NCI-H128 (cell line): Measurements from ENCODE around the gene SLC25A39.
"Not testable (repeated sequence)": the region's sequence is repeated elsewhere in the genome, so short reads cannot be mapped to it uniquely, and the experiment has no call there.

Experiments
- DNase-seq: peaks from one replicate; lab custom pipeline; 2025; ENCODE audit not compliant: unreplicated experiment; lab: John Stamatoyannopoulos, UW

Gene SLC25A39, protein sequence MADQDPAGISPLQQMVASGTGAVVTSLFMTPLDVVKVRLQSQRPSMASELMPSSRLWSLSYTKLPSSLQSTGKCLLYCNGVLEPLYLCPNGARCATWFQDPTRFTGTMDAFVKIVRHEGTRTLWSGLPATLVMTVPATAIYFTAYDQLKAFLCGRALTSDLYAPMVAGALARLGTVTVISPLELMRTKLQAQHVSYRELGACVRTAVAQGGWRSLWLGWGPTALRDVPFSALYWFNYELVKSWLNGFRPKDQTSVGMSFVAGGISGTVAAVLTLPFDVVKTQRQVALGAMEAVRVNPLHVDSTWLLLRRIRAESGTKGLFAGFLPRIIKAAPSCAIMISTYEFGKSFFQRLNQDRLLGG

DNA sequence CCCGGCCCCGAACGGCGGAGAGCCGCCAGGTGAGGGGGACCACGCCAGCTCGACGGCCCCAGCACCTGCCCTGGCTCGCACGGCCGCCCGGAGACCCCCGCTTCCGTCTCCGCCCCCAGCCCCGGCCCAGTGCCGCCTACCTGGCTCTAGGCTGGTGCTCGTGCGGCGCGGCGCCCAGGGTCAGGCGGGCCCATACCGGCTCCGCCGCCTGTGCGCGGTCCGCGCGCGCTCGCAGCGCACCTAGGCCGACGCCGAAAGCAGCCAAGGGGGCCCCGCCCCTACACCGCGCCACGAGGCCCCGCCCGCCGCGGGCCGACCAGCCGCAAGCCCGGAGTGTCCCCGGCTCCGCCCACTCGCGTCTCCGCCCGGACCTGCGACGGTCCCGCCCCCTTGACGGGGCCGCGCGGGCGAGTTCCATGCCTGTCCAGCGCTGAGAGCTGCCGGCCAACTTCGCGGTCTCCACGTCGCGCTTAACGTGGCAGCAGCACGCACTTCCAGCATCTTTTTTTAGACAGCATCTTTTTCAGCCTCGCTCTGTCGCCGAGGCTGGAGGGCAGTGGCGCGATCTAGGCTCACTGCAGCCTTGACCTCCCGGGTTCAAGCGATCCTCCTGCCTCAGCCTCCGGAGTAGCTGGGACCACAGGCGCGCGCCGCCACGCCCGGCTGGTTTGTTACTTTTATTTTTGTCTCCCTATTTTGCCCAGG lies at the start of gene SLC25A39:
Gene SLC25A39 (minus strand): TSS at position 253 of the 705 bp plus-strand sequence. CDS start 1,261 bp downstream, outside the sequence.
- DNase-seq: peak; percentile 72

DNA sequence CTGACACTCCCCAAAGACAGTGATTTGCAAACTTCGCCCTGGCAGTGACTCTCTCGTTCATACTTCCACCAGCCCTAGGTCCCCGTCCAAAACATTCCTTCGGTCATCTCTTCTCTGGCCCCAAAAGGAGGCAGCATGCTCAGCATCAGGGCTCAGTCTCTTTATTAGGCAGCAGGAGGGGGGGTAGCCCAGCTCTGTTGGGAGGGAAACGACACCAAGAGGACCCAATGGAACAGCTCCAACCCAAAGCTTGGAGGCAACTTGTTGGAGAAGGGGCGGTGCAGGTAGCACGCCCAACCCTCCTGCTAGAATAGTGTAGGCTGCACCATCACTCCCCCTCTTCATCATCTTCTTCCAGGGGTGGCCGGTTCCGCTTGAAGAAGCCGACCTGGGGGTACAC lies 47.4 kb upstream of the SLC25A39 start:
- DNase-seq: no peak

DNA sequence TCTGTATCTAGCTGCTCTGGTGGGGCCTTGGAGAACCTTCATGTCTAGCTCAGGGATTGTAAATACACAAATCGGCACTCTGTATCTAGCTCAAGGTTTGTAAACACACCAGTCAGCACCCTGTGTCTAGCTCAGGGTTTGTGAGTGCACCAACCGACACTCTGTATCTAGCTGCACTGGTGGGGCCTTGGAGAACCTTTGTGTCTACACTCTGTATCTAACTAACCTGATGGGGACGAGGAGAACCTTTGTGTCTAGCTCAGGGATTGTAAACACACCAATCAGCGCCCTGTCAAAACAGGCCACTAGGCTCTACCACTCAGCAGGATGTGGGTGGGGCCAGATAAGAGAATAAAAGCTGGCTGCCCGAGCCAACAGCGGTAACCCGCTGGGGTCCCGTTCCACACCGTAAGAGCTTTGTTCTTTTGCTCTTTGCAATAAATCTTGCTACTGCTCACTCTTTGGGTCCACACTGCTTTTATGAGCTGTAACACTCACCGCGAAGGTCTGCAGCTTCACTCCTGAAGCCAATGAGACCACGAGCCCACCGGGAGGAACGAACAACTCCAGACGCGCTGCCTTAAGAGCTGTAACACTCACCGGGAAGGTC lies 44.9 kb upstream of the SLC25A39 start:
- not testable (repeated sequence) for DNase-seq

DNA sequence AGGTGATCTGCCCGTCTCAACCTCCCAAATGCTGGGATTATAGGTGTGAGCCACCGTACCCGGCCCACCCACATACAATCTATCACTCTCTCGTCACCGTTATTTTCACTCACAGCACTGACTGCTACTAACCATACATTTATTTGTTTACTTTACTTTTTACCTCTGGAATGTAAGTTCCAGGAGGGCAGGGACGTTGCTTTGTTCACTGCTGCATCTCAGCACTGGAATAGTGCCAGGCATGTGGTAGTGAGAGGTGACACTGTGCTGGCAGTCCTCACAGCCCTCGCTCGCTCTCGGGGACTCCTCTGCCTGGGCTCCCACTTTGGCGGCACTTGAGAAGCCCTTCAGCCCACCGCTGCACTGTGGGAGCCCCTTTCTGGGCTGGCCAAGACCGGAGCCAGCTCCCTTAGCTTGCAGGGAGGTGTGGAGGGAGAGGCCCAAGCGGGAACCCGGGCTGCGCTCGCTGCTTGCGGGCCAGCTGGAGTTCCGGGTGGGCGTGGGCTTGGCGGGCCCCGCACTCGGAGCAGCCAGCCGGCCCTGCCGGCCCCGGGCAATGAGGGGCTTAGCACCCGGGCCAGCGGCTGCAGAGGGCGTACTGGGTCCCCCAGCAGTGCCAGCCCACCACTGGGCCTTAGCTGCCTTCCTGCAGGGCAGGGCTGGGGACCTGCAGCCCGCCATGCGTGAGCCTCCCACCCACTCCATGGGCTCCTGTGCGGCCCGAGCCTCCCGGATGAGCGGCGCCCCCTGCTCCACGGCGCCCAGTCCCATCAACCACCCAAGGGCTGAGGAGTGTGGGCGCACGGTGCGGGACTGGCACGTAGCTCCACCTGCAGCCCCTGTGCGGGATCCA lies 44.0 kb upstream of the SLC25A39 start:
- not testable (repeated sequence) for DNase-seq

DNA sequence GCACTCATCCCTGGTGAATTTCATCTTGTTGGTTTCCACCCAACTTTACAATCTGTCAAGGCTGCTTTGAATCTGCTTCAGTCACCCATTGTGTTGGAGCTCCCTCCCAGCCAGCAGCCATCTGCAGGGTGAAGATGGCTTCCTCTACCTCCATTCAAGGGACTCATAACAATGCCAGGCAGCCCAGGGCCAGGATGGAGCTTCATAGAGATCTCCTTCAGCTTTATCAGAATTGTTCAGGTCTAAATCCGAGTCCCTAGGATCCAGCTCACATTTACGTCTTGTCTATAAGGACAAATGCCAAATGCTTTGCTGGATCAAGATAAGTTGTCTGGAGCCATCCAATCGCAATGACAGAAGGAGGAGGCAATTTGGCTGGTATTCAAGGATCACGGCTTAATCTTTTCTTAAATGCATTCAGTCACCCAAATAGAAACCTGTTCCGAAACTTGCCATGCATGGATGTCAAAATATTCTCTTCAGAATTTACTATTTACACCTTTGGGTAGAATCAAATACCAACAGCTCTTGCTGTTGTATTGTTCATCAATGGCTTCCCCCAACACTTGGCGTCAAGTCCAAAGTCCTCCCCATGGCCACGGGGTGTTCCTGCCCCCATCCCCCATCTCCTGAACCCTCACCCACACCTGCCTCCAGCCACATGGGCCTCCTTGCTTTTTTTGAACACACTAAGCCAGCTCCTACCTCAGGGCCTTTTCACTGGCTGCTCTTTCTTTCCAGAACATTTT lies 42.8 kb upstream of the SLC25A39 start:
- DNase-seq: no peak

DNA sequence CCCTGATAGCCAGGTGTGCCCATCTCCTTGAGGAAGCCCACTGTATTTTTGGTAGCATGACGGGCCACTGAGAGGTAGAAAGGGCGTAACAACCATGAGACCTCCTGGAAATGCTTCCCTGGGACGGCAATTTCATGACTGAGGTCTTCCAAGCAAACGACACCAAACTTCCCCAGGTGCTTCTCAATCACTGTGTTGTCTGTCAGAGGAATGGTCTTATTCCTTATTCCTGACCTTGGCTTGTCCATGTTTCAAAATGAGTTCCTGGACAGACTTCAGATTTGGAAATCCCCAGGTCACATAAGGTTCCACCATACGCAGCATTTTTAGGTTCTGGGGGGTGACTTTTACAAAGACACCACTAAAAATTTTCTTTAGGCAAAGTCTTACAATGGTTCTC lies 40.4 kb upstream of the SLC25A39 start:
- not testable (repeated sequence) for DNase-seq

DNA sequence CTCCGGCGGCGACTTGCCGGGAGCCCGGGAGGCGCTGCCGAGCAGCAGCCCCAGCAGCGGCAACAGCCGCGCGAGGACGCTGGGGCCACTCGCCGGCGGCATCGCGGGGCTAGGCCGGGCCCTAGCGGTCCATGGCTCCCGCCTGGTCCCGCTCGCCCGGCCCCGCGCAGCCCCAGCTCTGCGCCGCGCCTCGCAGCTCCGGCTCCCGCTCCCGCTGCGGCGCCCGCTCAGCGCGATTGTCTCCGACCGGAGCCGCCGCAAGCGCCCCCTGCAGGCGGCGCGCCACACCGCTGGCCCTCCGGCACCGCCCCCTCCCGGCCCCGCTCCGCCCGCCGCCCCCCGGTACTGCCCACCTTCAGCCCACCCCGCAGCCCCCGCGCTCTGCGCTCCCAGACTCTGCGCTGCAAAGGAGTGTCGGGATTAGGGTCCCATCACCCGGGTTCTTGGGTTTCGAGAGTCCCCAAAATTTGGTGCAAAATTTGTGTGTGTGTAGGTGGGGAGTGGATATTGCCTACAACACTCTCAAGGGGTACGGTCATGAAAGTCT lies 39.1 kb upstream of the SLC25A39 start, which contains the start of gene FAM171A2:
Gene FAM171A2 (minus strand): TSS at position 241 of the 547 bp plus-strand sequence. CDS start 139 bp downstream, at position 102.
- DNase-seq: no peak

DNA sequence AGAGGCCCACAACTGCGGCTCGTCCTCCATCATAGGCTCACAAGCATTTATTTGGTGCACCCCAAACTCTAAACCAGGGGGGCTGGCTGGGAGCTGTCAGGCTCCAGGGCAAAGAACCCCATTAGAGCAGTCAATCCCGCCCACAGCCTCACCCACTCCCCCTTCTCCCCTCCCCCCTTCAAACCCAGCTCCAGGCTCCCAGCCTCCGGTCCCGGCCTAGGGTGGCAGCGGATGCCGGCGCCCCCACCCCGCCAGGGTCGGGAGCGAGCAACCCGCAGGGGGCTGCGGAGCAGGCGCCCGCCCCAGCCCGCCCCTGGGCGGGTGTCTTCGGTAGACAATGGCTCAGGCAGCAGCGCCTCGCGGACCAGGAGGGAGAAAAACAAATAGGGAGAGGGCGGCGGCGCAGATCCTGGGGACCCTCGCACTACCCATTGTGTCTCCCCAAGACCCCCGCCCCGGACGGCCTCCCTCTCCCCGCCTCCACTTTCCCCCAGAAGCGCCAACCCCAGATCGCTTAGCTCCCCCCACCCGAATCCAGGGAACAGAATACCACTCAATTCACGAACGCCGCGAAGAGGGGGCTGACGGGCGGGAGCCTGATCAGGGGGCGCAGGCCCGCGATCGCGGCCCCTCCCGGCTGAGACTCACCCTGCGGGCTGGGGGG lies 38.5 kb upstream of the SLC25A39 start:
- DNase-seq: no peak

DNA sequence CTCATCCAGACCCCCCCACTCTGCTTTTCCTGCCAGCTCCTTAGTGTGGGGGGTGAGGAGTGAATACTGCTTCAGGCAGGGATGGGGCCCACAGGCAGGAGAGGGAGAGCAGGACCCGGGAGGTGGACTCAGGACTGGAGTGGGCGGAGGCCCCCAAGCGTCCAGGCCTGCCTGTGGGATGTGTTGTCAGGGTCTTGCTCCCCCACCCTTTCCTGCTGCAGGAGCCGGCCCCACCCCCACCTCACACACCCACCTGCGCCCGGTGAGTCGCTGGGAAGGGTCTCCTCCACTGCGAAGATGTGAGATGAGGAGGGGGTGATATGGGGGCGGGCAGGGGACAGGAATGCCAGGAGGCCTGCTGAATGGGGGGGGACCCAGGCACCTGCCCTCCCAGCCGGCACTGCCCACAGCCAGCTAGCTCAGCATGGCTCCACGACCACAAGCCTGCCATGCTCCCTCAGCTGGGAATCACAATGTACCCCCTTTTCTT lies 37.9 kb upstream of the SLC25A39 start:
- no peak for DNase-seq

DNA sequence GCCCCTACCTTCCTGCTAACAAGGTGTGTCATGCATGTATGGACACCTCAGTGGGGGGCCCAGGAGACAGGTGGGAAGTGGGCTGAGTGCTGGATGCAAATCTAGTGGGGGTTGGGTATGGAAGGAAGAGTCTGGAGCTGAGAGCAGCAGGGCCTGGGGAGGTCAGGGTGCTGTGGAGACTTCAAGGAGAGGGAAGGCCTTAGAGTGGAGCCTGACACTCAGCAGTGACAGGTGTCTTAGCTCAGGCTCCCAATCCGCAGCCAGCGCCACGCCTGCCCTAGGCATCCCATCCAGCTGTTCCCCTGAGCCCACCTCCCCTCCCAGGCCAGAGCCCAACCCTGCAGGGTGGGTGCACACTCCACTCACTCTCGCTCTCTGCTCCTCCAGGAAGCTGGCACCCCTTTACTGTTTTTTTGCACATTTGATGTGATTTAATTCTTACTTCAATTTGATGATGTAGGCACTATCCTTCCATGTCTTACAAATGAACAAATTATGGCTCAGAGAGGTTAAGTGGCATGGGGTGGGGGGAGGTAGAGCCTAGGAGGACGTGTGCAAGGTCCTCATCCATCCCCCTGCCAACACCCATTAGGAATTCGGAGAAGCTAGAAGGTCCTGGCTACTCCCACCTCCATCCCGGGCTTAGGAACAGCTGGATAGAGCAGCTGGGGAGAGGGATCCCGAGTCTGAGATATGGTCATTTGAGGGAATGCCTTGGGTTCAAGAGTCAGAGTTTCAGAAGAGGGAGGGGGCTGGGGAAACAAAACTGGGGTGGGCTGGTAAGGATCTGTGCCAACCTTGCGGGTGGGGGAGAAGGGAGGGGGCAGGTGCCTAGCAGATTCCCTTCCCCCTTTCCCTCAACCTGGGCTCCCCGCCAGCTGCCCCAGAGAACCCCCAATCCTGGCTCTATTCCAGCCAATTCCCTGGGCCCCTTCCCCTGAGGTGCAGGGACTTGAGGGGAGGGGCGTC lies 37.0 kb upstream of the SLC25A39 start:
- no peak for DNase-seq

DNA sequence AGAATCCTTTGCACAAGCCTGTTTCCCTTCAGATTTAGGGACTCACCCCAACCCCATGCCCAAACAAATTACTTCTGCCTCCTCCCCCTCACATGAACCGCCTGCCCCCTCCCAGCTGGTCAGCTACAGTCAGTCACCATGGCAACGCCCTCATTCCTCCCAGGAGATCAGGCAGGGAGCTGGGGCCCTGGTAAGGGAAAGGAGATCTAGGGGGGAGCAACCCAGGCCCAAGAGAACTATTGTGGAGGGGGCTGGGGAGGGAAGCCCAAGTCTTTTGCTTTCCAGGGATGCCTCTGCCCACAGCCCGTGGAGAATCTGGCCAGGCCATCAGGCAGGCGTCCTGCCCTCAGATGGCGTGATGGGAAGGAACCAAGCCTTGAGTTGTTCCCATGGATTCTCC lies 36.2 kb upstream of the SLC25A39 start:
- DNase-seq: no peak

DNA sequence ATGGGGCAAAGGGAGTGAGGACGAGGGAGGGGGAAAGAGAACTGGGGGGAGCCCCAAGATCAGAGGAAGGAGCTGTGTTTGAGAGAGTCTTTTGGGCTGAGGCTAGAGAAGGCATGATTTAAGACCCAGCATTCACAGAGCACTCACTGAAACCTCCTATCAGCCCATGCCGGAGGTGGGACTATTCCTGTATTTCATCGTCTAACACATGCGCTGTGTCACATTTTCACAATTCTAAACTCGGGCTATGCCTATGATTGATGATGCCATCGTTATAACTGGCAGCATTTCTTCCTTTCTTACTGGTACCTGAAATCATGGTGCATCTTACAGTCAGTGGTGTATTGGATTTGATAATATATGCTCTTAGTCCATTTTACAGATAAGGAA lies 35.5 kb upstream of the SLC25A39 start:
- no peak for DNase-seq

DNA sequence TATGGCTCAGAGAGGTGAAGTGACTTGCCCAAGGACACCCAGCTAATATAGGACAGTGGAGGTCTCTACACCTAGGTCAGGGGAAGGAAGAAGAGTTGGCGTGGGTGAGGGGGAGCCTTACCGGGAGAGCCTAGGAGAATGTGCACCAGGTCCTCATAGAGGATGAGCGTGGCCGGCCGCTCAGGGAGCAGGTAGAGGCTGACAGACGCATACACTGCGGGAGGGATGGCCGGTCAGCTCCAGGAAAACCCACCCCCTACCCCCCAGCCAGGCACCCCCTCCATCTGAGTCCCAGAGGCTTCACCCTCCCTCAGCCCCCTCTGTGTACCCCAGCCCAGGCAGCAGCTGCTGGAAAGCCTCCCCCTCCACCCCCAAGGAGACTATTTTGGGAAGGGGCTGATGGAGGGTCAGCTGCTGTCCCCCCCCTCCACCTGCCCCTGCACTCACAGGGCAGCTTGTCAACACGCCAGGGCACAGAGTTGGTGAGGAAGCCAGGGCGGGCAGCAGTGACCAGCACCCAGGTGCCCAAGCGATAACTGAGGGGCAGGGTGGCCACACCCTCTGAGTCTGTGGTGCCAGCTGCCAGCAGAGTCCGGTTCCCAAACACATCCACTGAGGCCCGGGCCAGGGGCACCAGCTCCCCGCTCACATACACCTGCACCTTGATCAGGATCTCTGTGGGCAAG lies 35.0 kb upstream of the SLC25A39 start:
- no peak for DNase-seq

DNA sequence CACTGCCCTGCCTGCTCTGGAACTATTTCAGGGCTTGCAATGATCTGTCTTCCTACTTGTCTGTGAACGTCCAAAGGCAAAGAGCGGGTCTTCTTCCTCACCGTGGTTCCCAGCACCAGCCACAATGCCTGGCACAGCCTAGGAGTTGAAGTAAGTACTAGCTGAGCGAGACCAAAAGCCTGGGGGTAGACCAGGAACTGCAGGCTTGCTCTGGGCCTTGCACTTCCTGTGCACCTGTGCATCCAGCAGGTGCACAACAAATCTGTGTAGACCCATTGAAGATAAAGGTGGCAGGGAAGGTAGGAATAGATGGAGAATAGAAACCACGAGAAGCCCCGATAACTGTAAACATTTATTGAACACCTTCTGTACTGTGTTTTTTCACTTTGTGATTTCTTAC lies 34.4 kb upstream of the SLC25A39 start:
- no peak for DNase-seq

DNA sequence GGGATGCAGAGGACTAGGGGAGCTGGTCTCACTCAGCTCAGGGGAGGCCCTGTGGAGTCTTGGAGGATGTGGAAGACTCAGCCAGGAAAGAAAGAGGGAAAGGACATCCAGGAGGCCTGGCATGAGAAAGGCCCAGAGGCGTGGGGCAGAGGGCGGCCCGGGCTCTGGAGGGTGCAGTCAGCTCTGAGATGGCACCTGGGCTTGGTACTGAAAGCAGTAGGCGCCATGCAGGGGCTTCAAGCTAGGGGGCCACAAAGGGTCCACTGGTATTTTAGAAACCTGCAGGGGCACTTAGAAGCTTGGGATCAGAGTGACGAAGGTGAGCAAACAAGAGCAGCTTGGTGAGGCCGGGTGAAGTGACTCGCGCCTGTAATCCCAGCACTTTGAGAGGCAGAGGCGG lies 33.4 kb upstream of the SLC25A39 start:
- DNase-seq: no peak

DNA sequence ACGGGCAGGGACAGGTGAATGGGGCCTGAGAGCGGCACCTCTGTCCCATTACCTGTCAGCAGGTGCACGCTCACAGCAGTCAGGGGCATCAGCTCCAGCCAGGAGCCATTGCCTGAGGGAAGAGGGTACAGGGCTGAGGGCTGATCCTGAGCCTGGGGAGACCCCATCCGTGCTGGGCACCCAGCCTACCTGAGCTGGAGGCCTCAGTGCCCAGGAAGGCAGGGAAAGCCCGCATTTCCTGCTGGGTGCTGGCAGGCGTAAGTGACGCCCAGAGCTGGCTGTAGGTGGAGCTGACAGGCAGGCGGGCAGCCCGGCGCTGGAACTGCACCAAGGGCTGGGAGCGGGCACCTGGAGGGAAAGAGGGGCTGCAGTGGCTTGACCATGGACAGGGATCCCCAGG lies 31.6 kb upstream of the SLC25A39 start:
- no peak for DNase-seq

DNA sequence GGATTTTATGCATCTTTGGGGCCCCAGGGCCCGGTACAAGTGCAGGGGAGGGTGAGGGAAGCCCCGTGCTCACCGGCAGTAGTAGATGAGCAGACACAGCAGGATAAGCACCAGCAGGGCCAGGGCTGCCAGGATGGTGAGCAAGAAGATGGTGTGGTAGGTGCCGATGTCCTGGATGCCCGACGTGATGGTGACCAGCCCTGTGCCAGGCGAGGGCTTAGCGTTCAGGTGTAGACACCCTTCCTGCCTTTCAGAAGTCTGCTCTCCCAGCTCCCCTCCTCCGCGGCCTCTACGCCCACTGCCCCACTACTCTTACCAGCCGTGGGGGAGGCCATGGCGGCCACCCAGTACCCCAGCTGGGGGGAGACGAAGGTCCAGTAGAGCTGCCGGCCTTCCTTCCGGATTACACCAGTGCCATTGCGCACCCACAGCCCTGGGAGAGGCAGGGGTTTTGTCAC lies 31.0 kb upstream of the SLC25A39 start:
- no peak for DNase-seq
